Fibroblast of lung (primary cell): ENCODE measurements around the gene LRRK1. TPM values are rescaled to one million over a fixed set of nuclear protein-coding genes. Genes with fewer than 3 reads are reported as not detected.

Source experiments
- DNase-seq, 2 donors: peaks; one replicate each; pipeline versions ENCODE4 v3.0.0 to v3.0.0-alpha.2; 2010; ENCODE audit warnings: low read depth in 2 of 2
- H2AFZ ChIP-seq: 2 replicates; pipeline ENCODE4 v1.5.1; 2012; ENCODE audit warnings: low read length, control low read depth, inconsistent platforms
- H3K27ac ChIP-seq: 2 replicates; pipeline ENCODE4 v1.5.1; 2011; ENCODE audit warnings: low read length, control low read depth; ENCODE audit not compliant: insufficient read depth
- H3K27me3 ChIP-seq: 2 replicates; pipeline ENCODE4 v1.5.1; 2011; ENCODE audit warnings: mild to moderate bottlenecking, low read length; ENCODE audit not compliant: control insufficient read depth, insufficient read depth
- H3K36me3 ChIP-seq: 2 replicates; pipeline ENCODE4 v1.5.1; 2011; ENCODE audit warnings: low read length; ENCODE audit not compliant: control insufficient read depth, insufficient read depth
- H3K4me1 ChIP-seq: 2 replicates; pipeline ENCODE4 v1.5.1; 2011; ENCODE audit warnings: low read length; ENCODE audit not compliant: control insufficient read depth, insufficient read depth; ENCODE audit errors: extremely low read depth
- H3K4me2 ChIP-seq: 2 replicates; pipeline ENCODE4 v1.5.1; 2011; ENCODE audit warnings: low read length, control low read depth; ENCODE audit not compliant: insufficient read depth; ENCODE audit errors: extremely low read depth
- H3K4me3 ChIP-seq, 4 experiments: fragments of 200-600 bp in 1 of 4; sonication (generic) in 1 of 4; replicated peaks in 1 of 4; 2 replicates each; pipeline ENCODE4 v1.5.1; 2011 to 2016; ENCODE audit warnings: low read length in 4 of 4, low read depth in 3 of 4, mild to moderate bottlenecking in 3 of 4, control low read depth in 2 of 4, inconsistent platforms in 1 of 4, mixed read lengths in 1 of 4; ENCODE audit not compliant: insufficient read depth in 1 of 4; ENCODE audit errors: control extremely low read depth in 1 of 4
- H3K79me2 ChIP-seq: 2 replicates; pipeline ENCODE4 v1.5.1; 2012; ENCODE audit warnings: mild to moderate bottlenecking, low read length, inconsistent platforms; ENCODE audit not compliant: control insufficient read depth, insufficient read depth
- H3K9ac ChIP-seq: 2 replicates; pipeline ENCODE4 v1.5.1; 2011; ENCODE audit warnings: mild to moderate bottlenecking, low read length, control low read depth; ENCODE audit not compliant: insufficient read depth
- H3K9me3 ChIP-seq: 2 replicates; pipeline ENCODE4 v1.5.1; 2012; ENCODE audit warnings: low read depth, low read length; ENCODE audit not compliant: control insufficient read depth, insufficient read depth
- H4K20me1 ChIP-seq: 2 replicates; pipeline ENCODE4 v1.5.1; 2011; ENCODE audit warnings: low read length; ENCODE audit not compliant: control insufficient read depth, insufficient read depth; ENCODE audit errors: extremely low read depth
- CTCF ChIP-seq, 2 donors: IDR thresholded peaks in 1 of 2; conservative IDR thresholded peaks in 1 of 2; 1 replicate in 1 of 2; 2 replicates in 1 of 2; pipeline ENCODE4 v1.5.1; 2011 to 2012; ENCODE audit warnings: low read length in 2 of 2, control low read depth in 1 of 2, inconsistent platforms in 1 of 2, low read depth in 1 of 2, mild to moderate bottlenecking in 1 of 2
- EZH2 ChIP-seq: IDR thresholded peaks from 2 replicates; pipeline ENCODE4 v1.5.1; 2012; ENCODE audit warnings: low read length, control low read depth, mild to moderate bottlenecking; ENCODE audit errors: missing control alignments
- polyA plus RNA-seq, 2 donors: library from polyadenylated mRNA; depleted of rRNA in 1 of 2; stranded (reverse) in 1 of 2; unstranded in 1 of 2; fragments of >200 nt; gene quantifications; 2 replicates each; pipeline ENCODE4 v1.2.1, GENCODE V29; 2011 to 2012; ENCODE audit warnings: missing spikeins in 1 of 2
- total RNA-seq: library from RNA; depleted of rRNA; stranded (reverse); fragments of >200 nt; gene quantifications from 2 replicates; pipeline ENCODE4 v1.2.1, GENCODE V29; 2014

The LRRK1 gene
- total and polyA plus RNA-seq, 2 donors (not counting 1 experiment from before 2014, with no cell fraction given) = 3.8 to 12.2 TPM

- TF ChIP-seq CTCF (conservative IDR thresholded peaks at IDR 0.05 in 1 of 2, IDR thresholded peaks at IDR 0.05 in 1 of 2; ENCODE audit: low read depth in 1 of 2, low read length in 2 of 2) (no peak), EZH2 (no peak)
- peaks cover 4% of the 10 kb centered on the region for H3K4me1 ChIP-seq
- H3K27ac ChIP-seq = no peak overlapping the region
- no peak overlapping the region for H3K9ac ChIP-seq
- DNase-seq = no peak
- H3K36me3 ChIP-seq = peaks cover 4% of the 10 kb centered on the region
- no peak overlapping the region for H3K4me2 ChIP-seq
- no peak overlapping the region for H3K4me3 ChIP-seq
- no peaks in the 10 kb centered on the region for H4K20me1 ChIP-seq
- H3K79me2 ChIP-seq = no peaks in the 10 kb centered on the region
- H3K9me3 ChIP-seq = no peaks in the 10 kb centered on the region
- no peaks in the 10 kb centered on the region for H3K27me3 ChIP-seq
- H2AFZ ChIP-seq = no peak overlapping the region
Observed at GRCh38 chr15:101049282-101049681, 130.1 kb downstream of the LRRK1 start.

GRCh38 chr15:101049856-101050622, 130.9 kb downstream of the LRRK1 start:
- no peak overlapping the region for H3K27ac ChIP-seq
- H3K27me3 ChIP-seq = no peaks in the 10 kb centered on the region
- no peaks in the 10 kb centered on the region for H3K79me2 ChIP-seq
- no peak overlapping the region for H3K4me3 ChIP-seq
- no peak overlapping the region for H3K9ac ChIP-seq
- no peak overlapping the region for H2AFZ ChIP-seq
- no peak overlapping the region for H3K4me2 ChIP-seq
- TF ChIP-seq EZH2 (no peak), CTCF (conservative IDR thresholded peaks at IDR 0.05 in 1 of 2, IDR thresholded peaks at IDR 0.05 in 1 of 2; ENCODE audit: low read depth in 1 of 2, low read length in 2 of 2) (no peak)
- peak in 1 of 2 donors; percentile 47 for DNase-seq
- H3K36me3 ChIP-seq = peaks cover 4% of the 10 kb centered on the region
- H3K4me1 ChIP-seq = peaks cover 4% of the 10 kb centered on the region
- H4K20me1 ChIP-seq = no peaks in the 10 kb centered on the region
- no peaks in the 10 kb centered on the region for H3K9me3 ChIP-seq

GRCh38 chr15:101050623-101051290, 131.6 kb downstream of the LRRK1 start:
- Histone ChIP-seq H3K9me3 (no peaks in the 10 kb centered on the region), H3K36me3 (peaks cover 4% of the 10 kb centered on the region), H2AFZ (no peak overlapping the region), H3K4me3 (no peak overlapping the region), H3K27ac (no peak overlapping the region), H3K9ac (no peak overlapping the region), H3K79me2 (no peaks in the 10 kb centered on the region), H4K20me1 (no peaks in the 10 kb centered on the region), H3K4me2 (no peak overlapping the region), H3K27me3 (no peaks in the 10 kb centered on the region), H3K4me1 (peaks cover 2% of the 10 kb centered on the region)
- no peak for DNase-seq
- TF ChIP-seq CTCF (conservative IDR thresholded peaks at IDR 0.05 in 1 of 2, IDR thresholded peaks at IDR 0.05 in 1 of 2; ENCODE audit: low read depth in 1 of 2, low read length in 2 of 2) (no peak), EZH2 (no peak)
